Measurements from ENCODE around the gene TBL1X.

- TF ChIP-seq CTCF (conservative IDR thresholded peaks at IDR 0.05; ENCODE audit: low read length) (no peak), EZH2phosphoT487 (IDR thresholded peaks at IDR 0.05; ENCODE audit: borderline replicate concordance, low read depth, low read length) (no peak)
Measured at GRCh38 chrX:9700555-9700954, 235.7 kb downstream of the TBL1X start.

Data from OCI-LY7 (cell line).